ENCODE results near the gene TGFBR2. TPM values are rescaled to one million over a fixed set of nuclear protein-coding genes. Genes with fewer than 3 reads are reported as not detected.

TGFBR2 gene
- total RNA-seq, 1 donor from 2014 or later: 39.9 TPM

- DNase-seq (ENCODE audit: low read depth): no peak
- no peaks in the 10 kb centered on the region for H3K4me1 Mint-ChIP-seq (ENCODE audit: low read depth, unreplicated experiment)
- H3K9me3 ChIP-seq (ENCODE audit: insufficient read depth, low read depth, low read length): no peaks in the 10 kb centered on the region
- H3K27ac Mint-ChIP-seq (ENCODE audit: unreplicated experiment): no peak overlapping the region
- H3K4me3 Mint-ChIP-seq (ENCODE audit: unreplicated experiment): no peak overlapping the region
- no peaks in the 10 kb centered on the region for H3K79me2 ChIP-seq (ENCODE audit: insufficient read depth, low read length)
- no peaks in the 10 kb centered on the region for H3K27me3 Mint-ChIP-seq (ENCODE audit: low read depth, unreplicated experiment)
- H3K9me3 Mint-ChIP-seq (ENCODE audit: unreplicated experiment): peaks cover 3% of the 10 kb centered on the region
- no peak overlapping the region for H3K4me3 ChIP-seq (ENCODE audit: insufficient read depth, low read depth, low read length)
- no peaks in the 10 kb centered on the region for H3K36me3 Mint-ChIP-seq (ENCODE audit: low read depth, unreplicated experiment)
- H2AFZ ChIP-seq (ENCODE audit: low read depth, low read length): no peak overlapping the region
- no peaks in the 10 kb centered on the region for H3K27me3 ChIP-seq (ENCODE audit: insufficient read depth, low read length)
- no peaks in the 10 kb centered on the region for H3K36me3 ChIP-seq (ENCODE audit: insufficient read depth, low read length)
- TF ChIP-seq CTCF (IDR thresholded peaks at IDR 0.05; ENCODE audit: insufficient read depth, low read depth, low read length) (no peak), EZH2 (IDR thresholded peaks at IDR 0.05; ENCODE audit: insufficient read depth, low read length) (no peak)
- no peak overlapping the region for H3K4me2 ChIP-seq (ENCODE audit: low read length)
- no peak overlapping the region for H3K27ac ChIP-seq (ENCODE audit: low read depth, low read length)
- no peak for FAIRE-seq
- no peaks in the 10 kb centered on the region for H3K4me1 ChIP-seq (ENCODE audit: insufficient read depth, low read length)
- no peak overlapping the region for H3K9ac ChIP-seq (ENCODE audit: low read length)
- no peaks in the 10 kb centered on the region for H4K20me1 ChIP-seq (ENCODE audit: insufficient read depth, low read length)
These were observed 131.5 kb downstream of the TGFBR2 start for GRCh38 chr3:30737743-30738499.

GRCh38 chr3:30738605-30739004 is 132.2 kb downstream of the TGFBR2 start:
- Mint-ChIP-seq H3K27ac (ENCODE audit: unreplicated experiment) (no peak overlapping the region), H3K27me3 (ENCODE audit: low read depth, unreplicated experiment) (no peaks in the 10 kb centered on the region), H3K36me3 (ENCODE audit: low read depth, unreplicated experiment) (no peaks in the 10 kb centered on the region), H3K4me3 (ENCODE audit: unreplicated experiment) (no peak overlapping the region), H3K4me1 (ENCODE audit: low read depth, unreplicated experiment) (peaks cover 2% of the 10 kb centered on the region), H3K9me3 (ENCODE audit: unreplicated experiment) (peaks cover 3% of the 10 kb centered on the region)
- H4K20me1 ChIP-seq (ENCODE audit: insufficient read depth, low read length): no peaks in the 10 kb centered on the region
- no peaks in the 10 kb centered on the region for H3K27me3 ChIP-seq (ENCODE audit: insufficient read depth, low read length)
- no peaks in the 10 kb centered on the region for H3K4me1 ChIP-seq (ENCODE audit: insufficient read depth, low read length)
- no peak for DNase-seq (ENCODE audit: low read depth)
- H3K27ac ChIP-seq (ENCODE audit: low read depth, low read length): no peak overlapping the region
- no peaks in the 10 kb centered on the region for H3K9me3 ChIP-seq (ENCODE audit: insufficient read depth, low read depth, low read length)
- no peak for FAIRE-seq
- no peak overlapping the region for H3K4me3 ChIP-seq (ENCODE audit: insufficient read depth, low read depth, low read length)
- no peak overlapping the region for H2AFZ ChIP-seq (ENCODE audit: low read depth, low read length)
- no peaks in the 10 kb centered on the region for H3K36me3 ChIP-seq (ENCODE audit: insufficient read depth, low read length)
- no peak overlapping the region for H3K9ac ChIP-seq (ENCODE audit: low read length)
- no peaks in the 10 kb centered on the region for H3K79me2 ChIP-seq (ENCODE audit: insufficient read depth, low read length)
- no peak overlapping the region for H3K4me2 ChIP-seq (ENCODE audit: low read length)
- TF ChIP-seq CTCF (IDR thresholded peaks at IDR 0.05; ENCODE audit: insufficient read depth, low read depth, low read length) (no peak), EZH2 (IDR thresholded peaks at IDR 0.05; ENCODE audit: insufficient read depth, low read length) (no peak)

DNA sequence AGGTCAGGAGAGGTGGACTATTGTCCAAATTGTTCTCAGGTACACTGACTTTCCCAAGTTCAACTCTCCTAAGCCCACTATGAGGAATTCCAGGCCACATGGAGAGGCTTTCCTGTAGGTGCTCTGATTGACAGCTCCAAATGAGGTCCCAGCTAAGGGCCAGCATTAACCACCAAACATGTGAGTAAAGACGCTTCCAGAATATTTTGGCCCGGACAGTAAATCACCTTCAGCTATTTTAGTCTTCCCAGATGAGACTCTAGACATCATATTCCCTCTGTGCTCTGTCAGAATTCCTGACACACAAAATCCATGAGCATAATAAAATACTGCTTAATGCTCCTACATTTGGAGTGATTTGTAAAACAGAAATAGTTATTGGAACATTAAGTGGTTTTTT is 135.5 kb downstream of the TGFBR2 start:
- no peak overlapping the region for H2AFZ ChIP-seq (ENCODE audit: low read depth, low read length)
- Mint-ChIP-seq H3K4me3 (ENCODE audit: unreplicated experiment) (no peak overlapping the region), H3K27me3 (ENCODE audit: low read depth, unreplicated experiment) (no peaks in the 10 kb centered on the region), H3K36me3 (ENCODE audit: low read depth, unreplicated experiment) (no peaks in the 10 kb centered on the region), H3K9me3 (ENCODE audit: unreplicated experiment) (no peaks in the 10 kb centered on the region), H3K4me1 (ENCODE audit: low read depth, unreplicated experiment) (peaks cover 2% of the 10 kb centered on the region), H3K27ac (ENCODE audit: unreplicated experiment) (no peak overlapping the region)
- H3K27ac ChIP-seq (ENCODE audit: low read depth, low read length): no peak overlapping the region
- H3K36me3 ChIP-seq (ENCODE audit: insufficient read depth, low read length): no peaks in the 10 kb centered on the region
- H4K20me1 ChIP-seq (ENCODE audit: insufficient read depth, low read length): no peaks in the 10 kb centered on the region
- no peak overlapping the region for H3K4me3 ChIP-seq (ENCODE audit: insufficient read depth, low read depth, low read length)
- H3K9me3 ChIP-seq (ENCODE audit: insufficient read depth, low read depth, low read length): no peaks in the 10 kb centered on the region
- H3K4me1 ChIP-seq (ENCODE audit: insufficient read depth, low read length): no peaks in the 10 kb centered on the region
- DNase-seq (ENCODE audit: low read depth): no peak
- no peaks in the 10 kb centered on the region for H3K79me2 ChIP-seq (ENCODE audit: insufficient read depth, low read length)
- no peak for TF ChIP-seq EZH2 (IDR thresholded peaks at IDR 0.05; ENCODE audit: insufficient read depth, low read length)
- TF ChIP-seq CTCF (IDR thresholded peaks at IDR 0.05; ENCODE audit: insufficient read depth, low read depth, low read length): no peak
- H3K27me3 ChIP-seq (ENCODE audit: insufficient read depth, low read length): no peaks in the 10 kb centered on the region
- no peak for FAIRE-seq
- no peak overlapping the region for H3K9ac ChIP-seq (ENCODE audit: low read length)
- H3K4me2 ChIP-seq (ENCODE audit: low read length): no peak overlapping the region
